Type B pancreatic cell (in vitro differentiated cells): ENCODE data around the gene AHRR. TPM values are rescaled to one million over a fixed set of nuclear protein-coding genes. Genes with fewer than 3 reads are reported as not detected.

Source experiments
- DNase-seq: peaks from one replicate; pipeline ENCODE4 v3.0.0; 2021; ENCODE audit warnings: mixed read lengths; ENCODE audit not compliant: unreplicated experiment; ENCODE audit errors: extremely low spot score
- H3K27ac Mint-ChIP-seq: 2 replicates; pipeline ENCODE4 v1.8.0; 2021; ENCODE audit warnings: mild to moderate bottlenecking, mixed read lengths
- H3K27me3 Mint-ChIP-seq: 2 replicates; pipeline ENCODE4 v1.8.0; 2021; ENCODE audit warnings: mixed read lengths
- H3K36me3 Mint-ChIP-seq: 2 replicates; pipeline ENCODE4 v1.8.0; 2021; ENCODE audit warnings: mixed read lengths
- H3K4me1 Mint-ChIP-seq: one replicate; pipeline ENCODE4 v1.8.0; 2021; ENCODE audit warnings: mixed read lengths; ENCODE audit not compliant: unreplicated experiment
- H3K4me3 Mint-ChIP-seq: 2 replicates; pipeline ENCODE4 v1.8.0; 2021; ENCODE audit warnings: mild to moderate bottlenecking, mixed read lengths
- H3K9me3 Mint-ChIP-seq: 2 replicates; pipeline ENCODE4 v1.8.0; 2021; ENCODE audit warnings: mixed read lengths
- total RNA-seq: library from RNA; stranded (reverse); gene quantifications from 2 replicates; pipeline ENCODE4 v1.2.1, GENCODE V29; 2021; ENCODE audit warnings: low replicate concordance
- TF ChIP-seq, protein P1 (sequence below): fragments of 200-600 bp; sonication (generic); conservative IDR thresholded peaks from 2 replicates; pipeline ENCODE4 v1.5.0; 2021; ENCODE audit warnings: antibody characterized with exemption, mild to moderate bottlenecking

Gene AHRR
- total RNA-seq, 1 donor from 2014 or later = 13.4 TPM

DNA sequence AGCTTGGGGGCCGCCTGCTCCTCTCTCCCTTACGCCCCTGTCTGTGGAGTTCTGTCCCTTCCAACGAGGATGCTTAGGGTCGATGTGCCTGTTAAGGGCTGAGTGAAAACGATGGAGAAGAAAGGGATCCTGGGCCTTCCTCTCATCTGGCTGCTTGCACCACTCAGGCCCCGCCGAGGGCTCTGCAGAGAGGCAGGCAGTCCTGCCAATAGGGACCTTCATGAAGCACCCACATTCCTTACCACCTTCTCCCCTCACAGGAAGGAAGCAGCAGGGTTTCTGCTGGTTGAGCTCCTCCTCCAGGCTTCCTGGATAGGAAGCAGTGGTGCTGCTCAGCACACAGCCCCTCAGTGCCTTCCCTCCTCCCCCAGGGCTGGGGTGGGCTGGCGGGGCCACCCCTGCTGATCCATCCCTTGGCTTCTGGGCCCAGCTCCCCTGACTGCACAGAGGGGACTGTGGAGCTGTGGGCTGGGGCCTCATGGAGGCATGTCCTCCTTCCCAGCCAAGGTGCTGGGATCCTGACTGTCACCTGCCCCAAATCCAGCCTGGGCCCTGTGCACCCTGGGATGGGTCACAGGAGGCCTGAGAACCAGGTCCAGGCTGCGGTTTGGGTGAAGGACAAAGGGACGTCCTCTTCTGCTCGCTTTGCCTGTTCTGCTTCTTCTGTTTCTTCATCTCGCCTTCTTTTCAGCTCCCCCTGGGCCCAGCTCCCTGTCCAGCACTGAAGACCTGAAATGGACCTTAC, 50.5 kb downstream of the AHRR start:
- Mint-ChIP-seq H3K27me3 (peaks cover 6% of the 10 kb centered on the region), H3K4me3 (peak overlapping the region; percentile 40), H3K9me3 (no peaks in the 10 kb centered on the region), H3K4me1 (peaks cover 18% of the 10 kb centered on the region), H3K27ac (peak overlapping the region; percentile 35), H3K36me3 (peaks cover 2% of the 10 kb centered on the region)
- DNase-seq = peak; percentile 65
- TF ChIP-seq, protein P1, sequence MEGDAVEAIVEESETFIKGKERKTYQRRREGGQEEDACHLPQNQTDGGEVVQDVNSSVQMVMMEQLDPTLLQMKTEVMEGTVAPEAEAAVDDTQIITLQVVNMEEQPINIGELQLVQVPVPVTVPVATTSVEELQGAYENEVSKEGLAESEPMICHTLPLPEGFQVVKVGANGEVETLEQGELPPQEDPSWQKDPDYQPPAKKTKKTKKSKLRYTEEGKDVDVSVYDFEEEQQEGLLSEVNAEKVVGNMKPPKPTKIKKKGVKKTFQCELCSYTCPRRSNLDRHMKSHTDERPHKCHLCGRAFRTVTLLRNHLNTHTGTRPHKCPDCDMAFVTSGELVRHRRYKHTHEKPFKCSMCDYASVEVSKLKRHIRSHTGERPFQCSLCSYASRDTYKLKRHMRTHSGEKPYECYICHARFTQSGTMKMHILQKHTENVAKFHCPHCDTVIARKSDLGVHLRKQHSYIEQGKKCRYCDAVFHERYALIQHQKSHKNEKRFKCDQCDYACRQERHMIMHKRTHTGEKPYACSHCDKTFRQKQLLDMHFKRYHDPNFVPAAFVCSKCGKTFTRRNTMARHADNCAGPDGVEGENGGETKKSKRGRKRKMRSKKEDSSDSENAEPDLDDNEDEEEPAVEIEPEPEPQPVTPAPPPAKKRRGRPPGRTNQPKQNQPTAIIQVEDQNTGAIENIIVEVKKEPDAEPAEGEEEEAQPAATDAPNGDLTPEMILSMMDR = no peak

DNA sequence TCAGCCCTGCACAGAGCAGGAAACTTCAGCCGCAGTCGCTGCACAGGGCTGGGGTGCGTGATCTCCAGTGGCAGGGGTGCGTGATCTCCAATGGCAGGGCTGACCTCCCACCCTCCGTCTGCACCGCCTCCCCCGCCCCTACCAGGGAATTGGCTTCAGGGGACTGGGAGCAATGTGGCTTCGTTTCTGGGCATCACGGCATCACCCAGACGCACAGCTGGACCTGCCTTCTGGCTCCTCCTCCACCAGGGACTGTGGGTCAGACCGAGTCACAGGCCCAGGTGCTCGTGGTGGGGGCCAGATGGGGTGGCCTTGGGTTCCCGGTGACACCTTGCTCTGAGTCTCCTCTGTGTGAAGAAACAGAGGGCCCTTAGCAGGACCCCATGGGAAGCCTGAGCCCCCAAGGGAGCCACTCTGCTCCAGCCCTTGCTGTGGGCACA, 51.1 kb downstream of the AHRR start:
- TF ChIP-seq, protein P1 = no peak

DNA sequence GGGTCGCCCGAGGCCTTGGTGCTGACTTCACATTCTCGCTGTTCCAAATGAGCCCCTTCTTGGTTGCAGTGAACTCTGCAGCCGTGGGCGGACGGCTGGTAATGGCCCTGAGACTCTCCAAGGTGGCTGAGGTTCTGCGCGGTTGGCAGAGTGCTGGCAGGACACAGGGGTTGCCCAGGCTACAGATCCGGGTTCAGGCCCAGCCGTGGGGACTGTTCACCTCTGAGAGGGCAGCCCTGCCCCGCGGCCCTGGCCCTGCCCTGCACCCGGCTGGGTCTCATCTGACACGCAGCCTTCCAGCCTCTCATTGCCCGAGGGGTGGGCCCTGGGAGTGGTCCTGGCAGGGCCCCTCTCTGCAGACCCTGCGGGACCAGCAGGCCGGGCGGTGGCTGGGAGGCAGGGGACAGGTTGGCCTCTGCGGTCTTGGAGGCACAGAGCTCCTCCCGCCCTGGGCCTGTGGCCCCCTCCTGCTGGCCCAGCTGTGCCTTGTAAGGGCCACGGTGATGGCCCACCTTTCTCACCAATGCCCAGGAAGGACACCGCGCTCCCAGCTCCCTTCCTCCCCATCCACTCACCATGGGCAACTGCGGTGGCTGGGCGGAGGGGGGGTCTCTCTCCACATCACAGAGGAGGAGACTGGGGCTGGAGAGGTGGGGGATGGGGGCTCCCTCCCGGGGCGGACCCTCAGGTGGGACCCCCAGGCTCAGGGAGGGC, 51.6 kb downstream of the AHRR start:
- Mint-ChIP-seq H3K4me3 (no peak overlapping the region), H3K27me3 (peaks cover 6% of the 10 kb centered on the region), H3K4me1 (peaks cover 20% of the 10 kb centered on the region), H3K27ac (no peak overlapping the region), H3K36me3 (no peaks in the 10 kb centered on the region), H3K9me3 (no peaks in the 10 kb centered on the region)
- TF ChIP-seq, protein P1 = no peak
- DNase-seq = peak; percentile 70

More for the DNA sequence above, 51.1 kb downstream of the AHRR start:
- Mint-ChIP-seq H3K4me3 (no peak overlapping the region), H3K4me1 (peaks cover 18% of the 10 kb centered on the region), H3K27me3 (peaks cover 6% of the 10 kb centered on the region), H3K27ac (no peak overlapping the region), H3K36me3 (no peaks in the 10 kb centered on the region), H3K9me3 (no peaks in the 10 kb centered on the region)
- DNase-seq = no peak

DNA sequence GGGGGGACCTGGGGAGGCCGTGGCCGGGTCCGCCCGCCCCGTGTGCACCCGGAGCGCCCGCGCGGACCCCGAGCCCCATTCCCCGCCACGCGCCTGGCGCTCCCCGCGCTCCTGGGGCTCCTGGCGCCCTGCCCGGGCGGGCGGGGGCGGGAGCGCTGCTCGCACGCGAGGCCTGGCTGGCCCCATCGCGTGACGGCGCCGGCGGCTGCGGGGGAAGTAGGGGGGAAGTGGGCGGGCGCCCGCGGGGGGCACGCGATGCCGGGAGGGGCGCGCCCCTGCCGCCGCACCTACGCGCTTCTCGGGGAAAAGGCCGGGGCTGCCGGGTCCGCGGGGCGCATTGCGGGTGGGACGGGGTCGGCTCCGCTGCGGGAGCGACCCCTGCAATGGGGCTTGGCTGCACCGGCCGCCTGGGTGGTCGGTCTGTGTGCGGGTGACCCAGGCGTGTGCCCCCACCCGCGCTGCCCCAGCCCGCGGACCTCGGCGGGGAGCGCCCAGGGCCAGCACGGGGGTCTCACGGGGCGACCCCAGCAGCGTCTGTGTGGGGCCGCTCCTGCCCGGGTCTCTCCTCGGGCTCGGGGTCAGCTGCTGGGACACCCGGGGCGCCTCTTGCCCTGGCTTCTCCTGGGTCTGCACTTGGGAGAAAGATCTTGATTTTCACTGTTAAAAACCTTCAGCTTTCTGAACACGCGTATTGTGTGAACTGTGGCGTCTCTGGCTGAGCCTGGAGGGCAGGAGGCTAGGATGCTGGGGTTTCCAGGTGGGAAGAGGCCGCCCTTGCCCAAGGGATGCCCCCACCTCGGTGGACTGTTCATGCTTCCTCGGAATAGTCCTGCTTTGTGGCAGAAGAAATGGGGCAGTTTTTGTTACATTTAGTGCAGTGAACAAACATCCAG, 52.4 kb downstream of the AHRR start:
- DNase-seq = peak; percentile 78
- TF ChIP-seq, protein P1 = no peak
- peak overlapping the region; percentile 85 for H3K27ac Mint-ChIP-seq
- peaks cover 6% of the 10 kb centered on the region for H3K27me3 Mint-ChIP-seq
- peak overlapping the region; percentile 81 for H3K4me3 Mint-ChIP-seq
- H3K4me1 Mint-ChIP-seq = peaks cover 21% of the 10 kb centered on the region
- no peaks in the 10 kb centered on the region for H3K9me3 Mint-ChIP-seq
- no peaks in the 10 kb centered on the region for H3K36me3 Mint-ChIP-seq

DNA sequence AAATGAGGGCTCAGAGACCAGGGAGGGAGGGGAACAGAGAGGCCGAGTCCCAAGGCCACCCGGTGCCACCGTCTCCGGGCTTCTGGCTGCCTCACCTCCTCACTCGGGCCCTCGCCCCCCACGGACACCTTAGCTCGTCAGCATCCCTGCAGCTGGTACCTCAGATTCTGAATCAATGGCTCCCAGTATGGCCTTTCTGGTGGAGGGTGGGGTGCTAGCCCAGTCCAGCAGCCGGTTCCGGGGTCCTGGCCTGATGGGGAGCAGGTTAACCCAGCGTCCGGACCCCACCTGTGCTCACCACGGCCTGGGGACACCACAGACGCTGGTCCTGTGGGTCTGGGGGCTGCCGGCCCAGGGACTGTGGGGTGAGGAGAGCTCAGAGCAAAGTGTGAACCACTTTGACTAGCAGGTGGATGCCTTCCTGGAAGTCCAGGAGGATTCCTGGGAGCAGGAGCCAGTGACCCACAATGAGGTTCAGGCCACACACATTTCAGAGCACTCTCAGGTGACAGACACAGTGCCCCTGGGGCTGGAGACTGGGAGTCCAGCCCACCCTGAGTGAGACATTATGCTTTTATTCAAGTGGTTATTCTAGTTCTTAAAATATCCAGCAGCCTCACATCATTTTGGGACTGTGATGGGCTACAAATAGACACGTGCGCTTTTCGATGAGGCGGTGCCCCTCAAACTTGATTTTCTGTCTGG, 53.3 kb downstream of the AHRR start:
- Mint-ChIP-seq H3K4me1 (peaks cover 18% of the 10 kb centered on the region), H3K36me3 (peaks cover 5% of the 10 kb centered on the region), H3K27me3 (peaks cover 6% of the 10 kb centered on the region), H3K4me3 (peak overlapping the region; percentile 81), H3K9me3 (no peaks in the 10 kb centered on the region), H3K27ac (peak overlapping the region; percentile 89)
- peak; percentile 65 for DNase-seq
- TF ChIP-seq, protein P1 = no peak
